A549 (cell line): Measurements from ENCODE around the gene FAM20A.

Experiments
- CTCF ChIP-seq: fragments of >200 bp; sonication (Bioruptor Twin); formaldehyde crosslinking; IDR thresholded peaks from 3 replicates; pipeline ENCODE4 v1.5.1; 2016
- EHMT2 ChIP-seq: fragments of 200-600 bp; sonication (generic); IDR thresholded peaks from 2 replicates; pipeline ENCODE4 v1.6.1; 2016; ENCODE audit warnings: antibody characterized with exemption, low read depth, mild to moderate bottlenecking, moderate library complexity
- EP300 ChIP-seq, 2 experiments: fragments of >200 bp; sonication (Bioruptor Twin); formaldehyde crosslinking; IDR thresholded peaks; 2 replicates in 1 of 2; 3 replicates in 1 of 2; pipeline ENCODE4 v1.6.1; 2016 to 2017
- ESRRA ChIP-seq: fragments of 150-350 bp; IDR thresholded peaks from 2 replicates; pipeline ENCODE4 v1.6.1; 2014; ENCODE audit warnings: mild to moderate bottlenecking, low read length, borderline replicate concordance
- HDAC2 ChIP-seq: fragments of 200-600 bp; sonication (generic); IDR thresholded peaks from 2 replicates; pipeline ENCODE4 v1.6.1; 2016
- HOXA7 ChIP-seq: fragments of 250-450 bp; sonication (Bioruptor Pico); IDR thresholded peaks from 2 replicates; pipeline ENCODE4 v1.5.0; 2020; ENCODE audit warnings: mild to moderate bottlenecking, moderate library complexity
- HOXB13 ChIP-seq: fragments of 250-450 bp; sonication (Bioruptor Pico); IDR thresholded peaks from 2 replicates; pipeline ENCODE4 v1.5.0; 2020; ENCODE audit warnings: low read depth, mild to moderate bottlenecking, moderate library complexity
- MYC ChIP-seq: IDR thresholded peaks from 2 replicates; pipeline ENCODE4 v1.6.1; 2012; ENCODE audit warnings: mild to moderate bottlenecking, inconsistent platforms, low read length, improper control_type of control experiment, borderline replicate concordance
- PBX3 ChIP-seq: IDR thresholded peaks from 2 replicates; pipeline ENCODE4 v1.6.1; 2012
- POLR2A ChIP-seq: IDR thresholded peaks from 2 replicates; pipeline ENCODE4 v1.6.1; 2012; ENCODE audit warnings: mild to moderate bottlenecking, low read length
- REST ChIP-seq: fragments of 200-600 bp; sonication (generic); IDR thresholded peaks from 2 replicates; pipeline ENCODE4 v1.6.1; 2016; ENCODE audit warnings: antibody characterized with exemption, mild to moderate bottlenecking, moderate library complexity
- RNF2 ChIP-seq: fragments of 200-600 bp; sonication (generic); IDR thresholded peaks from 2 replicates; pipeline ENCODE4 v1.6.1; 2016; ENCODE audit warnings: low read depth, mild to moderate bottlenecking, antibody characterized with exemption, moderate library complexity, borderline replicate concordance
- SMC3 ChIP-seq: fragments of >200 bp; sonication (Bioruptor Twin); formaldehyde crosslinking; IDR thresholded peaks from 3 replicates; pipeline ENCODE4 v1.6.1; 2018; ENCODE audit warnings: inconsistent platforms
- USF2 ChIP-seq: fragments of 450-650 bp; IDR thresholded peaks from 2 replicates; pipeline ENCODE4 v1.6.1; 2014; ENCODE audit warnings: antibody characterized with exemption

GRCh38 chr17:68513932-68514331 lies 87.2 kb downstream of the FAM20A start:
- TF ChIP-seq PBX3, result no peak
- TF ChIP-seq CTCF, result no peak
- no peak for TF ChIP-seq HDAC2
- no peak for TF ChIP-seq USF2
- TF ChIP-seq HOXA7 (CRISPR knock-in tag), result no peak
- no peak for TF ChIP-seq POLR2A
- TF ChIP-seq REST, result no peak
- TF ChIP-seq EP300 (IDR thresholded peaks at IDR 0.05), result no peak
- TF ChIP-seq SMC3, result no peak
- TF ChIP-seq RNF2, result no peak
- TF ChIP-seq HOXB13 (CRISPR knock-in tag), result no peak
- no peak for TF ChIP-seq ESRRA
- no peak for TF ChIP-seq EHMT2
- TF ChIP-seq MYC, result no peak
